GM12873 (cell line): Measurements from ENCODE around the gene CD80.

Source experiments
- CTCF ChIP-seq: IDR thresholded peaks from 2 replicates; pipeline ENCODE4 v1.5.1; 2012; ENCODE audit warnings: low read depth, mild to moderate bottlenecking, moderate library complexity, low read length, control low read depth; ENCODE audit not compliant: insufficient read depth; ENCODE audit errors: missing control alignments

CD80 gene

GRCh38 chr3:119551598-119551997 is 7.8 kb downstream of the CD80 start:
- TF ChIP-seq CTCF, result no peak

GRCh38 chr3:119550192-119550910 is 9.1 kb downstream of the CD80 start:
- peak; percentile 20 for TF ChIP-seq CTCF

GRCh38 chr3:119548341-119548740 is 11.1 kb downstream of the CD80 start:
- no peak for TF ChIP-seq CTCF

GRCh38 chr3:119547227-119547626 is 12.2 kb downstream of the CD80 start:
- no peak for TF ChIP-seq CTCF

GRCh38 chr3:119543147-119543546 is 16.3 kb downstream of the CD80 start:
- no peak for TF ChIP-seq CTCF

- TF ChIP-seq CTCF, result no peak
Observed at GRCh38 chr3:119542168-119542767, 17.1 kb downstream of the CD80 start.

GRCh38 chr3:119541547-119541946 is 17.9 kb downstream of the CD80 start:
- no peak for TF ChIP-seq CTCF
